WTC11 (cell line): ENCODE data around the gene CNOT6.

Experiments
- ESRRA ChIP-seq: sonication (generic); formaldehyde crosslinking; IDR thresholded peaks from 2 replicates; pipeline ENCODE4 v1.8.1; 2022; ENCODE audit warnings: mild to moderate bottlenecking, missing genetic modification reagents, borderline replicate concordance
- FOXK1 ChIP-seq: sonication (generic); formaldehyde crosslinking; IDR thresholded peaks from 2 replicates; pipeline ENCODE4 v1.8.0; 2022; ENCODE audit warnings: mild to moderate bottlenecking, moderate library complexity, missing genetic modification reagents
- IRF2 ChIP-seq: sonication (generic); formaldehyde crosslinking; IDR thresholded peaks from 2 replicates; pipeline ENCODE4 v1.8.0; 2022; ENCODE audit warnings: low read depth, missing genetic modification reagents, borderline replicate concordance
- TF ChIP-seq, protein P1 (sequence below): fragments of 200-600 bp; IDR thresholded peaks from 2 replicates; pipeline ENCODE4 v1.8.0; 2022; ENCODE audit warnings: antibody characterized with exemption

DNA sequence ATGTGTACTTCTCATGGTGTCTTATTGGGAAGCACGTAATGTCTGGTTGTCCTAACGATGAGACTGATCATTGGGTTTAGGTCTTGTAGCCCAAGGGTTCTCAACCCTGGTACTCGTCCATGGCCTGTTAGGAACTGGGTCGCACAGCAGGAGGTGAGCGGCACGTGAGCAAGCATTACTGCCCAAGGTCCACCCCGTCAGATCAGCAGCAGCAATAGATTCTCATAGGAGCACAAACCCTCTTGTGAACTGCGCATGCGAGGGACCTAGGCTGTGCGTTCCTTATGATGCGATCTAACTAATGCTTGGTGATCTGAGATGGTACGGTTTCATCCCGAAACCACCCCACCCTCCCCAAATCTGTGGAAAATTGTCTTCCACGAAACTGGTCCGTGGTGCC is 33.5 kb downstream of the CNOT6 start:
- TF ChIP-seq, protein P1, sequence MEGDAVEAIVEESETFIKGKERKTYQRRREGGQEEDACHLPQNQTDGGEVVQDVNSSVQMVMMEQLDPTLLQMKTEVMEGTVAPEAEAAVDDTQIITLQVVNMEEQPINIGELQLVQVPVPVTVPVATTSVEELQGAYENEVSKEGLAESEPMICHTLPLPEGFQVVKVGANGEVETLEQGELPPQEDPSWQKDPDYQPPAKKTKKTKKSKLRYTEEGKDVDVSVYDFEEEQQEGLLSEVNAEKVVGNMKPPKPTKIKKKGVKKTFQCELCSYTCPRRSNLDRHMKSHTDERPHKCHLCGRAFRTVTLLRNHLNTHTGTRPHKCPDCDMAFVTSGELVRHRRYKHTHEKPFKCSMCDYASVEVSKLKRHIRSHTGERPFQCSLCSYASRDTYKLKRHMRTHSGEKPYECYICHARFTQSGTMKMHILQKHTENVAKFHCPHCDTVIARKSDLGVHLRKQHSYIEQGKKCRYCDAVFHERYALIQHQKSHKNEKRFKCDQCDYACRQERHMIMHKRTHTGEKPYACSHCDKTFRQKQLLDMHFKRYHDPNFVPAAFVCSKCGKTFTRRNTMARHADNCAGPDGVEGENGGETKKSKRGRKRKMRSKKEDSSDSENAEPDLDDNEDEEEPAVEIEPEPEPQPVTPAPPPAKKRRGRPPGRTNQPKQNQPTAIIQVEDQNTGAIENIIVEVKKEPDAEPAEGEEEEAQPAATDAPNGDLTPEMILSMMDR: no peak
- TF ChIP-seq ESRRA (CRISPR knock-in tag) (no peak), FOXK1 (no peak), IRF2 (CRISPR knock-in tag) (no peak)
